Measurements from ENCODE around the gene DLEC1.

- TF ChIP-seq CTCF (IDR thresholded peaks at IDR 0.05): no peak
- TF ChIP-seq EZH2 (IDR thresholded peaks at IDR 0.05; ENCODE audit: borderline replicate concordance, insufficient read depth, low read depth, low read length, poor library complexity, severe bottlenecking): no peak
These were observed 69.9 kb downstream of the DLEC1 start for GRCh38 chr3:38108649-38109579.

All from B cell (primary cell).